Liver (tissue), 3 donors: Measurements from ENCODE around the gene LRRC4B.

Experiments used
- ATF3 ChIP-seq: IDR thresholded peaks from 2 replicates; pipeline ENCODE4 v1.6.1; 2016; ENCODE audit warnings: antibody characterized with exemption
- CTCF ChIP-seq: fragments of 150-350 bp; IDR thresholded peaks from 2 replicates; pipeline ENCODE4 v1.5.1; 2017; ENCODE audit warnings: improper control_type of control experiment, low read depth, low read length; ENCODE audit not compliant: missing input control
- EGR1 ChIP-seq, 2 donors: IDR thresholded peaks; 2 replicates each; pipeline ENCODE4 v1.6.1; 2016 to 2018; ENCODE audit warnings: antibody characterized with exemption in 2 of 2, low read depth in 2 of 2
- GABPA ChIP-seq, 2 donors: IDR thresholded peaks in 1 of 2; conservative IDR thresholded peaks in 1 of 2; 2 replicates each; pipeline ENCODE4 v1.6.1; 2016; ENCODE audit warnings: antibody characterized with exemption in 2 of 2, mild to moderate bottlenecking in 1 of 2, moderate library complexity in 1 of 2
- MAX ChIP-seq: IDR thresholded peaks from 2 replicates; pipeline ENCODE4 v1.6.1; 2016; ENCODE audit warnings: antibody characterized with exemption
- REST ChIP-seq: IDR thresholded peaks from 2 replicates; pipeline ENCODE4 v1.6.1; 2016; ENCODE audit warnings: antibody characterized with exemption, mild to moderate bottlenecking
- RXRA ChIP-seq, 2 donors: IDR thresholded peaks; 2 replicates each; pipeline ENCODE4 v1.6.1; 2017 to 2018; ENCODE audit warnings: antibody characterized with exemption in 2 of 2, mild to moderate bottlenecking in 1 of 2
- SP1 ChIP-seq: IDR thresholded peaks from 2 replicates; pipeline ENCODE4 v1.6.1; 2018; ENCODE audit warnings: antibody characterized with exemption, mild to moderate bottlenecking
- donor health status: healthy.
- donor health status: healthy.

- TF ChIP-seq ATF3, result no peak
- no peak for TF ChIP-seq CTCF
- TF ChIP-seq EGR1 (IDR thresholded peaks at IDR 0.05; ENCODE audit: low read depth in 2 of 2), result no peak
- no peak for TF ChIP-seq MAX
- no peak for TF ChIP-seq GABPA (IDR thresholded peaks at IDR 0.05 in 1 of 2, conservative IDR thresholded peaks at IDR 0.05 in 1 of 2)
- TF ChIP-seq RXRA (IDR thresholded peaks at IDR 0.05), result no peak
- TF ChIP-seq REST, result no peak
- TF ChIP-seq SP1, result no peak
These were observed 12.9 kb upstream of the LRRC4B start for GRCh38 chr19:50580970-50581634.
